ENCODE results near the gene KCNH6. TPM values are rescaled to one million over a fixed set of nuclear protein-coding genes. Genes with fewer than 3 reads are reported as not detected.

Gene KCNH6
- total RNA-seq, 2 donors from 2014 or later: 0.78 TPM; not detected in 1

DNA sequence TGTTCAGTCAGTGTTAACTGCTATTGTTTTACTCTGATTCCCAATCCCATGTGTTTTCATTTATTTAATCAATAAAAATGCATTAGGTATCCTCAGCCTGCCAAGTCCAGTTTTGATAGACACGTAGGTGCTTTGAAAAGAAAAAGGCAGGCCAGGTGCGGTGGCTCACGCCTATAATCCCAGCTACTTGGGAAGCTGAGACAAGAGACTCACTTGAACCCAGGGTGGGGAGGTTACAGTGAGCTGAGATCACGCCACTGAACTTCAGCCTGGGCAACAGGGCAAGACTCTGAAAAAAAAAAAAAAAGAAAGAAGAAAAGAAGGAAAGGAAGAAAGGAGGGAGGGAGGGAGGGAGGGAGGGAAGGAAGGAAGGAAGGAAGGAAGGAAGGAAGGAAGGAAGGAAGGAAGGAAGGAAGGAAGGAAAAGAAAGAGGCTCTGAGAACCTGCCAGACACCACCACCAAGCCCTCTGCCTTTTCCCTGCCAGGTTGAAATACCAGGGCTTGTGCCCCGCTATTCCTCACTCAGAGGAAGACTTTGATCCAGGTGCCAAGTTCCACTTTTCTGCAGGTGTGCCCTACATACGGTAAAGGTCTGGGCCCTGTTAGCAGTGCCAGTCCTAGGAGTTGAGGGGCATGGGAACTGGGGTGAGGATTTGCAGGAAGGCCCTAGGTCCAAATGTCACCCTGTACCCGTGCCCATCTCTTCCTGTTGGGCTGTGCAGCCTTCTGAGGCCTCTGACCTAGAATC is 10.1 kb upstream of the KCNH6 start:
- Histone ChIP-seq H3K4me1 (no peaks in the 10 kb centered on the region), H3K27ac (no peak overlapping the region), H3K4me3 (no peak overlapping the region), H3K27me3 (no peaks in the 10 kb centered on the region), H3K36me3 (replicated peaks in 1 of 2; ENCODE audit: insufficient read depth in 1 of 2, low read depth in 2 of 2) (no peaks in the 10 kb centered on the region), H3K9me3 (no peaks in the 10 kb centered on the region)
- DNase-seq (no peak), ATAC-seq (no peak)
- TF ChIP-seq, protein P1, sequence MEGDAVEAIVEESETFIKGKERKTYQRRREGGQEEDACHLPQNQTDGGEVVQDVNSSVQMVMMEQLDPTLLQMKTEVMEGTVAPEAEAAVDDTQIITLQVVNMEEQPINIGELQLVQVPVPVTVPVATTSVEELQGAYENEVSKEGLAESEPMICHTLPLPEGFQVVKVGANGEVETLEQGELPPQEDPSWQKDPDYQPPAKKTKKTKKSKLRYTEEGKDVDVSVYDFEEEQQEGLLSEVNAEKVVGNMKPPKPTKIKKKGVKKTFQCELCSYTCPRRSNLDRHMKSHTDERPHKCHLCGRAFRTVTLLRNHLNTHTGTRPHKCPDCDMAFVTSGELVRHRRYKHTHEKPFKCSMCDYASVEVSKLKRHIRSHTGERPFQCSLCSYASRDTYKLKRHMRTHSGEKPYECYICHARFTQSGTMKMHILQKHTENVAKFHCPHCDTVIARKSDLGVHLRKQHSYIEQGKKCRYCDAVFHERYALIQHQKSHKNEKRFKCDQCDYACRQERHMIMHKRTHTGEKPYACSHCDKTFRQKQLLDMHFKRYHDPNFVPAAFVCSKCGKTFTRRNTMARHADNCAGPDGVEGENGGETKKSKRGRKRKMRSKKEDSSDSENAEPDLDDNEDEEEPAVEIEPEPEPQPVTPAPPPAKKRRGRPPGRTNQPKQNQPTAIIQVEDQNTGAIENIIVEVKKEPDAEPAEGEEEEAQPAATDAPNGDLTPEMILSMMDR (IDR thresholded peaks at IDR 0.05): no peak
- TF ChIP-seq POLR2A (IDR thresholded peaks at IDR 0.05): no peak
- intact Hi-C loops (cut with DNase I): no loop called here
- WGBS, 2 donors: 63 to 66% methylated on average over 6 to 7 of the region's 7 CpGs

DNA sequence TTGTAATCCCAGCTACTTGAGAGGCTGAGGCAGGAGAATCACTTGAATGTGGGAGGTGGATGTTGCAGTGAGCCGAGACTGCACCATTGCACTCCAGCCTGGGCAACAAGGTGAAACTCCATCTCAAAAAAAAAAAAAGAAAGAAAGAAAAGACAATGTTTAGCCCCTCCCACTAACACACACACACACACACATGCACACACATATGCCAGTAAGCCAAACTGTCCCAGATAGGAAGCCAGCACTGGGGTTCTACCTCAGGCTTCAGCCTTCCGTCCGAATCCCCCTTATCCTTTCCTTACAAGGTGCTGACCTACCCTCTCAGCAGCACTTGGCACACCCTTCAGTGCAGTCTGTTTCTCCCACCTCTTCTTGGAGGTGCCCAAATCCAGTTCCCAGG is 8.7 kb upstream of the KCNH6 start:
- Histone ChIP-seq H3K4me1 (no peaks in the 10 kb centered on the region), H3K9me3 (no peaks in the 10 kb centered on the region), H3K4me3 (no peak overlapping the region), H3K27me3 (no peaks in the 10 kb centered on the region), H3K36me3 (replicated peaks in 1 of 2; ENCODE audit: insufficient read depth in 1 of 2, low read depth in 2 of 2) (no peaks in the 10 kb centered on the region), H3K27ac (no peak overlapping the region)
- DNase-seq (no peak), ATAC-seq (no peak)
- 81 to 82% methylated on average over 3 of the region's 3 CpGs for WGBS, 2 donors
- no peak for TF ChIP-seq POLR2A (IDR thresholded peaks at IDR 0.05)
- TF ChIP-seq, protein P1 (IDR thresholded peaks at IDR 0.05): no peak
- intact Hi-C loops (cut with DNase I): no loop called here

DNA sequence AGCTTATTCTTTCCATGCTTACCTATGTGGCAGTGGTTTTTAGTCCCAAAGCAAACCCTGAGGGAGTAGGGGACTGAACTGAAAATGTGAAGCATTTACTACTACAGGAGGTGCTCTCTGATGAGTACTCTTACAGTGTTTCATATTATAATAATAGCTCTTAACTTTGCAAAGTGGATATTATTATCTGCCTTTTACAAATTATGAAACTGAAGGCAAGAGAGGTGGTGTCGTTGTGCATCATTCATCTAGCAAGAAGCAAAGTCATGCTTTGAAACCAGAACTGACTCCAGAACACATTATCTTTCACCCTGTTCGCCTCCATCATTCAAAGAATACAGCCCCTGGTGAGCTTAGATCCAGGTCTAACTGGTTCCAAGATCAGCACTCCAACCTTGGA is 8.2 kb upstream of the KCNH6 start:
- no peak overlapping the region for H3K4me3 ChIP-seq
- H3K4me1 ChIP-seq: no peaks in the 10 kb centered on the region
- H3K36me3 ChIP-seq (replicated peaks in 1 of 2; ENCODE audit: insufficient read depth in 1 of 2, low read depth in 2 of 2): no peaks in the 10 kb centered on the region
- H3K9me3 ChIP-seq: no peaks in the 10 kb centered on the region
- WGBS, 2 donors: 64 to 65% methylated on average over 2 of the region's 2 CpGs
- H3K27me3 ChIP-seq: no peaks in the 10 kb centered on the region
- TF ChIP-seq POLR2A (IDR thresholded peaks at IDR 0.05): no peak
- TF ChIP-seq, protein P1 (IDR thresholded peaks at IDR 0.05): no peak
- no peak overlapping the region for H3K27ac ChIP-seq
- intact Hi-C loops (cut with DNase I): no loop called here
- DNase-seq (no peak), ATAC-seq (no peak)

DNA sequence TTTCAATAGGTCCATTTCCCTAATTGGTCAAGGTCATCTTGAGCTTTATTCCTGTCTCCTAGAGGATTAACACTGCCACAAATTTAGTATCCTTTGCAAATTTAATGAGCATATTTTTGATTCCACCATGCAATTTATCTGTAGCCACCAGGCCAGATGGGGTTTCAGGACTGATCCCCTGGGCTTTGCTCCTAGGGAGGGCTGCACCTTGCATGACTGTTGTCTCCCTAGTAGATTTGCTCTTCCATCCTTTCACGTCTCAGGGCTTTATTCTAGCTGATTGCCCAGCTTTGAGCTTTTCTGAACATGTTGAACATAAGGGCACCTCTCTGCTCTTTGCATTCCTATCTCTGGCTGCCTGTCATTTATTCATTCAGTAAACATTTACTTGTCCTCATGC is 7.7 kb upstream of the KCNH6 start:
- Histone ChIP-seq H3K36me3 (replicated peaks in 1 of 2; ENCODE audit: insufficient read depth in 1 of 2, low read depth in 2 of 2) (no peaks in the 10 kb centered on the region), H3K4me1 (peaks cover 2% of the 10 kb centered on the region), H3K27me3 (no peaks in the 10 kb centered on the region), H3K4me3 (no peak overlapping the region), H3K27ac (no peak overlapping the region), H3K9me3 (no peaks in the 10 kb centered on the region)
- ATAC-seq: no peak
- TF ChIP-seq POLR2A (IDR thresholded peaks at IDR 0.05): no peak
- TF ChIP-seq, protein P1 (IDR thresholded peaks at IDR 0.05): no peak
- no peak for DNase-seq
- intact Hi-C loops (cut with DNase I): no loop called here
- WGBS, 2 donors: 47 to 53% methylated on average over 1 of the region's 1 CpG

Measured in body of pancreas (tissue), 4 donors.